ENCODE results near the gene M1AP. TPM values are rescaled to one million over a fixed set of nuclear protein-coding genes. Genes with fewer than 3 reads are reported as not detected.

Gene M1AP
- polyA plus RNA-seq, 1 of the 3 experiments (the other 2 are of a cell fraction) = 0.02 TPM

GRCh38 chr2:74587664-74588277 is 60.4 kb downstream of the M1AP start (continued):
- TF ChIP-seq USF1 (IDR thresholded peaks at IDR 0.05; ENCODE audit: borderline replicate concordance, low read depth) (no peak), NFIC (IDR thresholded peaks at IDR 0.05; ENCODE audit: borderline replicate concordance) (no peak), POLR2AphosphoS5 (IDR thresholded peaks at IDR 0.05; ENCODE audit: low read depth, low read length) (no peak), RFX5 (IDR thresholded peaks at IDR 0.05; ENCODE audit: low read length) (no peak), NRF1 (IDR thresholded peaks at IDR 0.05; ENCODE audit: low read depth, low read length) (no peak), JUND (IDR thresholded peaks at IDR 0.05) (no peak), GATA2 (CRISPR knock-in tag; IDR thresholded peaks at IDR 0.05) (no peak)

GRCh38 chr2:74585406-74586185 is 62.5 kb downstream of the M1AP start:
- Histone ChIP-seq H3K4me3 (ENCODE audit: low read depth in 2 of 2, low read length in 1 of 2) (no peak overlapping the region), H2AFZ (ENCODE audit: low read depth) (0 out of 2 replicates have a peak overlapping the region, but pooled peaks have one; percentile 47), H3K4me1 (ENCODE audit: control insufficient read depth in 1 of 2, insufficient read depth in 2 of 2, low read depth in 1 of 2, low read length in 1 of 2) (peaks cover 4 to 13% of the 10 kb centered on the region in 2 experiments; a peak in 2 of 4 replicates), H3K36me3 (replicated peaks in 1 of 2; ENCODE audit: control insufficient read depth in 1 of 2, insufficient read depth in 2 of 2, low read length in 1 of 2) (no peaks in the 10 kb centered on the region), H3F3A (replicated peaks; ENCODE audit: insufficient read depth) (peaks cover 26% of the 10 kb centered on the region), H3K4me2 (no peak overlapping the region), H3K9ac (no peak overlapping the region), H3K9me3 (no peaks in the 10 kb centered on the region), H3K79me2 (ENCODE audit: insufficient read depth) (no peaks in the 10 kb centered on the region), H3K27ac (ENCODE audit: low read depth in 2 of 2, low read length in 1 of 2) (0 out of 4 replicates have a peak overlapping the region, but pooled peaks of 1 of the 2 experiments have one; percentile 13), H3K27me3 (ENCODE audit: insufficient read depth) (no peaks in the 10 kb centered on the region), H3K9me2 (no peaks in the 10 kb centered on the region), H4K20me1 (ENCODE audit: insufficient read depth) (no peaks in the 10 kb centered on the region)
- TF ChIP-seq NRF1 (IDR thresholded peaks at IDR 0.05; ENCODE audit: low read depth, low read length) = no peak
- peak; percentile 16; the same call in 1 of the 2 replicates for TF ChIP-seq RAD21 (IDR thresholded peaks at IDR 0.05; ENCODE audit: low read length)
- ChIA-PET POLR2A (interaction anchor here (0.5 kb wide), 1 partner anchor 120 kb away, joined by 3 read pairs; the partner anchor contains the start of gene MOGS), CTCF (interaction anchor here (0.7 to 8.1 kb wide), 8 partner anchors 9 to 102 kb away, joined by 3 to 116 read pairs (median 29); partner anchors contain the start of genes AUP1, CCDC142, HTRA2 and LBX2)
- DNase-seq = no peak
- 70% methylated on average over 4 of the region's 4 CpGs for WGBS (ENCODE audit: low lambda C conversion rate)

GRCh38 chr2:74584088-74584645 is 64.0 kb downstream of the M1AP start:
- ChIA-PET POLR2A (no interaction called here), CTCF (interaction anchor here (1.5 to 8.1 kb wide), 6 partner anchors 7 to 101 kb away, joined by 5 to 116 read pairs (median 45); partner anchors contain the start of genes AUP1, CCDC142, HTRA2 and TTC31)
- peak overlapping the region; percentile 11; the same call in 1 of the 2 replicates for H3K4me2 ChIP-seq
- no peaks in the 10 kb centered on the region for H3K27me3 ChIP-seq (ENCODE audit: insufficient read depth)
- no peaks in the 10 kb centered on the region for H3K9me2 ChIP-seq
- H3K4me1 ChIP-seq (ENCODE audit: control insufficient read depth in 1 of 2, insufficient read depth in 2 of 2, low read depth in 1 of 2, low read length in 1 of 2) = peaks cover 4 to 13% of the 10 kb centered on the region in 2 experiments; a peak in 2 of 4 replicates
- H3K9me3 ChIP-seq = no peaks in the 10 kb centered on the region
- H3K9ac ChIP-seq = no peak overlapping the region
- WGBS (ENCODE audit: low lambda C conversion rate) = 29% methylated on average over 2 of the region's 2 CpGs
- peak overlapping the region; percentile 70 to 71 for H3K27ac ChIP-seq (ENCODE audit: low read depth in 2 of 2, low read length in 1 of 2)
- no peak for DNase-seq
- H3F3A ChIP-seq (replicated peaks; ENCODE audit: insufficient read depth) = peaks cover 26% of the 10 kb centered on the region
- H3K79me2 ChIP-seq (ENCODE audit: insufficient read depth) = no peaks in the 10 kb centered on the region
- no peak overlapping the region for H3K4me3 ChIP-seq (ENCODE audit: low read depth in 2 of 2, low read length in 1 of 2)
- H2AFZ ChIP-seq (ENCODE audit: low read depth) = peak overlapping the region; percentile 13; the same call in 1 of the 2 replicates
- no peaks in the 10 kb centered on the region for H3K36me3 ChIP-seq (replicated peaks in 1 of 2; ENCODE audit: control insufficient read depth in 1 of 2, insufficient read depth in 2 of 2, low read length in 1 of 2)
- no peaks in the 10 kb centered on the region for H4K20me1 ChIP-seq (ENCODE audit: insufficient read depth)
- 0 out of 2 replicates have a peak, but pooled peaks have one; percentile 17 for TF ChIP-seq JUND (IDR thresholded peaks at IDR 0.05)
- TF ChIP-seq GABPA (IDR thresholded peaks at IDR 0.05; ENCODE audit: low read depth) = no peak
- TF ChIP-seq FOSL2 (IDR thresholded peaks at IDR 0.05; ENCODE audit: borderline replicate concordance, low read depth) = peak; percentile 14; the same call in 1 of the 2 replicates

Measured in SK-N-SH (cell line).